Measurements from ENCODE around the gene CADPS. TPM values are rescaled to one million over a fixed set of nuclear protein-coding genes. Genes with fewer than 3 reads are reported as not detected.

CADPS gene
- polyA plus RNA-seq, 3 donors, result not detected

DNA sequence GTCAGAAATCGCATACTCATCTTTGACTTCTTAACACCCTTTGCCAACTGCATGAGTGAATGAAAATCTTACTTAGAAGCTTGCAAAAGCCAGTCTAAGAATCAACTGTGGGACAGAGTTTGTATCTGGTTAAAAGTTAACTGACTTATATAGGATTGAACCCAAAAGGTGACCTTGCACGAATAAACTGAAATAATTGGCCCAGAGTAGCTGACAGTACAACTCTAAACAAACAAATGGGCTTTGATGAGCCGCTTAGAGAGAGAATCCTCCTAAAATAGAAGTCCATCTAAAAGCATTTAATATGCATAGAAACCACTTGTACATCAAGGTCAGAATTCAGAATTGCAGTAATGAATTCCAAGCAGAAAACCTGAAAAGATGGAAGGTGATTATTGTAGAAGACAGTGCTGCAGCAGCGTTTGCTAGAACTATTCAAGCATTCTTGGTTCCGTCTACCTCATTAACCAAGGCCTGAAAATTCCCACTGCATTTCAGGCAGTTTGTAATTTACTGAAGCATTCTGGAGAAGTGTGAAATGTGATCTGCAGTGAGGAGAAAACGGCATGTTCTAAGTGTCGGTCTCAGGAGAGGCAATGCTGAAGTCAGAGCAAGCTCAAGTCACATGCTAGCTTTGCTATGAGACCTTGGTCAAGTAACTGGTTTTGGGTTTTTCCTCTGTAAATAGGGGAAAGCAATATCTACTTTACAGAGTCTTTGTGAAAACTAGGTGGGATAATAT, 103.7 kb downstream of the CADPS start:
- no peaks in the 10 kb centered on the region for H3K9me3 ChIP-seq (replicated peaks in 1 of 2; ENCODE audit: control insufficient read depth in 1 of 2, insufficient read depth in 1 of 2, low read length in 2 of 2)
- intact Hi-C loops (cut with micrococcal nuclease), result no loop called here
- H3K9ac ChIP-seq (ENCODE audit: insufficient read depth, low read length, poor library complexity, severe bottlenecking), result no peak overlapping the region
- no peak overlapping the region for H2AFZ ChIP-seq (ENCODE audit: insufficient read depth, low read depth, low read length, poor library complexity, severe bottlenecking)
- H3K4me3 ChIP-seq (replicated peaks in 1 of 3; ENCODE audit: low read depth in 2 of 3, low read length in 3 of 3), result no peak overlapping the region
- H3K27ac ChIP-seq (ENCODE audit: low read depth in 1 of 2, low read length in 2 of 2), result no peak overlapping the region
- no peaks in the 10 kb centered on the region for H3K36me3 ChIP-seq (replicated peaks in 1 of 2; ENCODE audit: control insufficient read depth in 1 of 2, insufficient read depth in 2 of 2, low read length in 2 of 2)
- no peak for DNase-seq
- no peaks in the 10 kb centered on the region for H4K20me1 ChIP-seq (ENCODE audit: insufficient read depth, low read length)
- H3K27ac Mint-ChIP-seq, result no peak overlapping the region
- H3K27me3 ChIP-seq (ENCODE audit: control insufficient read depth in 2 of 2, insufficient read depth in 2 of 2, low read length in 2 of 2), result no peaks in the 10 kb centered on the region
- peaks cover 0 to 1% (median 0%) of the 10 kb centered on the region in 3 donors for H3K27me3 Mint-ChIP-seq (ENCODE audit: low read depth in 3 of 3)
- H3K4me1 Mint-ChIP-seq, result no peaks in the 10 kb centered on the region
- no peak overlapping the region for H3K4me3 Mint-ChIP-seq
- TF ChIP-seq, protein P1, sequence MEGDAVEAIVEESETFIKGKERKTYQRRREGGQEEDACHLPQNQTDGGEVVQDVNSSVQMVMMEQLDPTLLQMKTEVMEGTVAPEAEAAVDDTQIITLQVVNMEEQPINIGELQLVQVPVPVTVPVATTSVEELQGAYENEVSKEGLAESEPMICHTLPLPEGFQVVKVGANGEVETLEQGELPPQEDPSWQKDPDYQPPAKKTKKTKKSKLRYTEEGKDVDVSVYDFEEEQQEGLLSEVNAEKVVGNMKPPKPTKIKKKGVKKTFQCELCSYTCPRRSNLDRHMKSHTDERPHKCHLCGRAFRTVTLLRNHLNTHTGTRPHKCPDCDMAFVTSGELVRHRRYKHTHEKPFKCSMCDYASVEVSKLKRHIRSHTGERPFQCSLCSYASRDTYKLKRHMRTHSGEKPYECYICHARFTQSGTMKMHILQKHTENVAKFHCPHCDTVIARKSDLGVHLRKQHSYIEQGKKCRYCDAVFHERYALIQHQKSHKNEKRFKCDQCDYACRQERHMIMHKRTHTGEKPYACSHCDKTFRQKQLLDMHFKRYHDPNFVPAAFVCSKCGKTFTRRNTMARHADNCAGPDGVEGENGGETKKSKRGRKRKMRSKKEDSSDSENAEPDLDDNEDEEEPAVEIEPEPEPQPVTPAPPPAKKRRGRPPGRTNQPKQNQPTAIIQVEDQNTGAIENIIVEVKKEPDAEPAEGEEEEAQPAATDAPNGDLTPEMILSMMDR (IDR thresholded peaks at IDR 0.05), result no peak
- WGBS (ENCODE audit: insufficient coverage), result 72% methylated on average over 2 of the region's 7 CpGs
- no peak overlapping the region for H3K4me2 ChIP-seq (replicated peaks; ENCODE audit: extremely low read depth, low read length, poor library complexity, severe bottlenecking)
- H3K36me3 Mint-ChIP-seq, result no peaks in the 10 kb centered on the region
- no peaks in the 10 kb centered on the region for H3K4me1 ChIP-seq (ENCODE audit: control insufficient read depth in 1 of 2, insufficient read depth in 2 of 2, low read length in 2 of 2)
- peaks cover 0 to 4% (median 0%) of the 10 kb centered on the region in 7 donors for H3K9me3 Mint-ChIP-seq
- no peaks in the 10 kb centered on the region for H3K79me2 ChIP-seq (ENCODE audit: insufficient read depth, low read length)

DNA sequence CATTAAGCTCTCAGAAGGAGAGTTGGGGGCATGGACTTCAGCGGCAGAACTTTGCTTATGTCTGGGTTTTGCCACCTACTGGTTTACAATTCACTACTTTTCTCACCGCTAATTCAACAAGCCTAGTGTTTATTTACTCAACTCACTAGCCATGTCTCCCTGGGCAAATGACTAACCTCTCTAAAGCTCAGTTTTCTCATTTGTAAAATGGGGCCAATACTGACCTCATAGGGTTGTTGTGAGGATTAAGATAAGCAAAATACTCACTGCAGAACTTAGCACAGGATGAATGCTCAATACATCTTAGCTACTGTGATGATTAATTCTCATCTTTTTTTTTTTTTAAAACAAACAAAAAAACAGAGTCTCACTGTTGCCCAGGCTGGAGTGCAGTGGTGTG, 106.3 kb downstream of the CADPS start:
- Histone ChIP-seq H3K27ac (ENCODE audit: low read depth in 1 of 2, low read length in 2 of 2) (no peak overlapping the region), H3K9ac (ENCODE audit: insufficient read depth, low read length, poor library complexity, severe bottlenecking) (no peak overlapping the region), H3K27me3 (ENCODE audit: control insufficient read depth in 2 of 2, insufficient read depth in 2 of 2, low read length in 2 of 2) (no peaks in the 10 kb centered on the region), H3K4me2 (replicated peaks; ENCODE audit: extremely low read depth, low read length, poor library complexity, severe bottlenecking) (no peak overlapping the region), H3K4me1 (ENCODE audit: control insufficient read depth in 1 of 2, insufficient read depth in 2 of 2, low read length in 2 of 2) (no peaks in the 10 kb centered on the region), H3K36me3 (replicated peaks in 1 of 2; ENCODE audit: control insufficient read depth in 1 of 2, insufficient read depth in 2 of 2, low read length in 2 of 2) (no peaks in the 10 kb centered on the region), H2AFZ (ENCODE audit: insufficient read depth, low read depth, low read length, poor library complexity, severe bottlenecking) (no peak overlapping the region), H4K20me1 (ENCODE audit: insufficient read depth, low read length) (no peaks in the 10 kb centered on the region), H3K79me2 (ENCODE audit: insufficient read depth, low read length) (no peaks in the 10 kb centered on the region), H3K9me3 (replicated peaks in 1 of 2; ENCODE audit: control insufficient read depth in 1 of 2, insufficient read depth in 1 of 2, low read length in 2 of 2) (no peaks in the 10 kb centered on the region), H3K4me3 (replicated peaks in 1 of 3; ENCODE audit: low read depth in 2 of 3, low read length in 3 of 3) (no peak overlapping the region)
- TF ChIP-seq, protein P1 (IDR thresholded peaks at IDR 0.05), result no peak
- peaks cover 0 to 4% (median 0%) of the 10 kb centered on the region in 7 donors for H3K9me3 Mint-ChIP-seq
- no peak overlapping the region for H3K27ac Mint-ChIP-seq
- H3K4me1 Mint-ChIP-seq, result no peaks in the 10 kb centered on the region
- H3K36me3 Mint-ChIP-seq, result no peaks in the 10 kb centered on the region
- H3K27me3 Mint-ChIP-seq (ENCODE audit: low read depth in 3 of 3), result peaks cover 0 to 1% (median 0%) of the 10 kb centered on the region in 3 donors
- no peak overlapping the region for H3K4me3 Mint-ChIP-seq
- no peak for DNase-seq
- WGBS (ENCODE audit: insufficient coverage), result no CpG with 5 or more reads among the region's 2 CpGs
- intact Hi-C loops (cut with micrococcal nuclease), result no loop called here
